Neural progenitor cell (in vitro differentiated cells): ENCODE data around the gene TMEM204.

ENCODE experiments used
- EZH2phosphoT487 ChIP-seq: fragments of 200-600 bp; sonication (generic); IDR thresholded peaks from 2 replicates; pipeline ENCODE4 v1.6.1; 2017; ENCODE audit warnings: antibody characterized with exemption
- TF ChIP-seq, protein P1 (sequence below): fragments of 200-600 bp; sonication (generic); IDR thresholded peaks from 2 replicates; pipeline ENCODE4 v1.5.1; 2017; ENCODE audit warnings: antibody characterized with exemption, mild to moderate bottlenecking

- TF ChIP-seq, protein P1, sequence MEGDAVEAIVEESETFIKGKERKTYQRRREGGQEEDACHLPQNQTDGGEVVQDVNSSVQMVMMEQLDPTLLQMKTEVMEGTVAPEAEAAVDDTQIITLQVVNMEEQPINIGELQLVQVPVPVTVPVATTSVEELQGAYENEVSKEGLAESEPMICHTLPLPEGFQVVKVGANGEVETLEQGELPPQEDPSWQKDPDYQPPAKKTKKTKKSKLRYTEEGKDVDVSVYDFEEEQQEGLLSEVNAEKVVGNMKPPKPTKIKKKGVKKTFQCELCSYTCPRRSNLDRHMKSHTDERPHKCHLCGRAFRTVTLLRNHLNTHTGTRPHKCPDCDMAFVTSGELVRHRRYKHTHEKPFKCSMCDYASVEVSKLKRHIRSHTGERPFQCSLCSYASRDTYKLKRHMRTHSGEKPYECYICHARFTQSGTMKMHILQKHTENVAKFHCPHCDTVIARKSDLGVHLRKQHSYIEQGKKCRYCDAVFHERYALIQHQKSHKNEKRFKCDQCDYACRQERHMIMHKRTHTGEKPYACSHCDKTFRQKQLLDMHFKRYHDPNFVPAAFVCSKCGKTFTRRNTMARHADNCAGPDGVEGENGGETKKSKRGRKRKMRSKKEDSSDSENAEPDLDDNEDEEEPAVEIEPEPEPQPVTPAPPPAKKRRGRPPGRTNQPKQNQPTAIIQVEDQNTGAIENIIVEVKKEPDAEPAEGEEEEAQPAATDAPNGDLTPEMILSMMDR: no peak
- no peak for TF ChIP-seq EZH2phosphoT487
Measured at GRCh38 chr16:1543085-1543896, 9.8 kb downstream of the TMEM204 start.
